OCI-LY3 (cell line): ENCODE data around the gene SMO.

ENCODE experiments used
- EZH2phosphoT487 ChIP-seq: fragments of 200-600 bp; shearing (Covaris generic); IDR thresholded peaks from 2 replicates; pipeline ENCODE4 v1.6.1; 2018; ENCODE audit warnings: antibody characterized with exemption, mixed run types, low read depth
- TF ChIP-seq, protein P1 (sequence below): fragments of 200-600, 300-600 bp; sonication (generic); IDR thresholded peaks from 2 replicates; pipeline ENCODE4 v1.5.1; 2014; ENCODE audit warnings: antibody characterized with exemption, low read length, low read depth

DNA sequence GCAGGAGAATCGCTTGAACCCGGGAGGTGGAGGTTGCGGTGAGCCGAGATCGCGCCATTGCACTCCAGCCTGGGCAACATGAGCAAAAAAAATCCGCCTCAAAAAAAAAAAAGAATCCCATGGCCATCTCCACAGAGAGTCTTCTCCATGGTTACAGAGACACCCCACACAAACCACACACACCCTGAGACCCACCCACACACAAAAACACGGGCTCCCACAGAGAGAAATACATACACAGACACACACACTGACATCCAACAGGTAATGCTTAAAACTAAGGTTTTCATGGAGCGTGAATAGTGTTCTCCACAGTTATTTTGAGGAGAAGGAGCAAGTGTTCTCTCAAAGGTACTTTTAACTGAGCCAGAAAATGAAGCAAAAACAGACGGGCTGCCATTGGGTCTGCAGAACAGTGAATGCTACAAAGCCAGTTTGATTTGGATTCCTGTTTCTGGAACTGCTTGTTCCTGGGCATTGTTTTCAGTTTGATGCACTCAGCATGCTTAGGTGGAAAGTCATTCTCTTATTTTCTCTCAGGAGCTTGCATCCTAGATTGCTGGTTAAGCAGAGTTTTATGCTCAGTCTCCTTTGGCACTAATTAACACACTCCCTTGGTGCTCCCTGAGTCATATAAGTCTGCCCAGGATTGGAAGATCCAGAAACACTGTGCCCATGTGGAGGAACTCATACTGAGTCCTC lies 51.8 kb downstream of the SMO start:
- TF ChIP-seq, protein P1, sequence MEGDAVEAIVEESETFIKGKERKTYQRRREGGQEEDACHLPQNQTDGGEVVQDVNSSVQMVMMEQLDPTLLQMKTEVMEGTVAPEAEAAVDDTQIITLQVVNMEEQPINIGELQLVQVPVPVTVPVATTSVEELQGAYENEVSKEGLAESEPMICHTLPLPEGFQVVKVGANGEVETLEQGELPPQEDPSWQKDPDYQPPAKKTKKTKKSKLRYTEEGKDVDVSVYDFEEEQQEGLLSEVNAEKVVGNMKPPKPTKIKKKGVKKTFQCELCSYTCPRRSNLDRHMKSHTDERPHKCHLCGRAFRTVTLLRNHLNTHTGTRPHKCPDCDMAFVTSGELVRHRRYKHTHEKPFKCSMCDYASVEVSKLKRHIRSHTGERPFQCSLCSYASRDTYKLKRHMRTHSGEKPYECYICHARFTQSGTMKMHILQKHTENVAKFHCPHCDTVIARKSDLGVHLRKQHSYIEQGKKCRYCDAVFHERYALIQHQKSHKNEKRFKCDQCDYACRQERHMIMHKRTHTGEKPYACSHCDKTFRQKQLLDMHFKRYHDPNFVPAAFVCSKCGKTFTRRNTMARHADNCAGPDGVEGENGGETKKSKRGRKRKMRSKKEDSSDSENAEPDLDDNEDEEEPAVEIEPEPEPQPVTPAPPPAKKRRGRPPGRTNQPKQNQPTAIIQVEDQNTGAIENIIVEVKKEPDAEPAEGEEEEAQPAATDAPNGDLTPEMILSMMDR = no peak
- TF ChIP-seq EZH2phosphoT487 = no peak
